B cell (primary cell): ENCODE results near the gene GANAB.
"Not testable (repeated sequence)": the region's sequence is repeated elsewhere in the genome, so short reads cannot be mapped to it uniquely, and the experiment has no call there.

ENCODE experiments used
- CTCF ChIP-seq: fragments of 200-600 bp; IDR thresholded peaks from one replicate; pipeline ENCODE4 v1.8.0; 2022; ENCODE audit warnings: antibody characterized with exemption, mild to moderate bottlenecking
- EZH2 ChIP-seq: IDR thresholded peaks from 2 replicates; pipeline ENCODE4 v1.6.1; 2012; ENCODE audit warnings: borderline replicate concordance, low read depth, mild to moderate bottlenecking, moderate library complexity, low read length; ENCODE audit not compliant: insufficient read depth, poor library complexity, severe bottlenecking

GRCh38 chr11:62581735-62582134 lies 64.7 kb downstream of the GANAB start:
- TF ChIP-seq CTCF, EZH2: not testable (repeated sequence)
